ENCODE results near the gene ANO2.

ANO2 gene

DNA sequence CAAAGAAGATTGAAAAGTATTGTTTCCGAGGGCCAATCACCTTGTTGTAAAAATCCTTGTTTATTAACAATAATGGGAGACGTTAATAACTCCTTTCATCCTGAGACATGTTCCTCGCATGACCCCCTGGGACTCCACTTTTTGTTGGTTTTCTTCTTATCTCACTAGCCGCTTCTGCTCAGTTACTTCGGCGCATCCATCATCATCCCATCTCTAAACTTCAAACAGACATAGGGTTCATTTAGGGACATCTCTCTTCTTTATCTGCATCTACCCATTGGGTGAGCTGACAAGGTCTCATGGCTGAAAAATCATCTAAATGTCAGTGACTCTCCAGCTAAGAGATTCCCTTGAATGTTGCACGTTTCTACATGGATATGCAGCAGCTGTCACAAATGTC lies 252.2 kb downstream of the ANO2 start:
- Mint-ChIP-seq H3K4me3 (no peak overlapping the region), H3K27ac (no peak overlapping the region), H3K4me1 (no peaks in the 10 kb centered on the region), H3K9me3 (peaks cover 21% of the 10 kb centered on the region), H3K36me3 (ENCODE audit: low read depth) (no peaks in the 10 kb centered on the region), H3K27me3 (ENCODE audit: low read depth, poor library complexity) (peaks cover 14% of the 10 kb centered on the region)
- DNase-seq: no peak
- TF ChIP-seq, protein P1, sequence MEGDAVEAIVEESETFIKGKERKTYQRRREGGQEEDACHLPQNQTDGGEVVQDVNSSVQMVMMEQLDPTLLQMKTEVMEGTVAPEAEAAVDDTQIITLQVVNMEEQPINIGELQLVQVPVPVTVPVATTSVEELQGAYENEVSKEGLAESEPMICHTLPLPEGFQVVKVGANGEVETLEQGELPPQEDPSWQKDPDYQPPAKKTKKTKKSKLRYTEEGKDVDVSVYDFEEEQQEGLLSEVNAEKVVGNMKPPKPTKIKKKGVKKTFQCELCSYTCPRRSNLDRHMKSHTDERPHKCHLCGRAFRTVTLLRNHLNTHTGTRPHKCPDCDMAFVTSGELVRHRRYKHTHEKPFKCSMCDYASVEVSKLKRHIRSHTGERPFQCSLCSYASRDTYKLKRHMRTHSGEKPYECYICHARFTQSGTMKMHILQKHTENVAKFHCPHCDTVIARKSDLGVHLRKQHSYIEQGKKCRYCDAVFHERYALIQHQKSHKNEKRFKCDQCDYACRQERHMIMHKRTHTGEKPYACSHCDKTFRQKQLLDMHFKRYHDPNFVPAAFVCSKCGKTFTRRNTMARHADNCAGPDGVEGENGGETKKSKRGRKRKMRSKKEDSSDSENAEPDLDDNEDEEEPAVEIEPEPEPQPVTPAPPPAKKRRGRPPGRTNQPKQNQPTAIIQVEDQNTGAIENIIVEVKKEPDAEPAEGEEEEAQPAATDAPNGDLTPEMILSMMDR (IDR thresholded peaks at IDR 0.05): no peak

DNA sequence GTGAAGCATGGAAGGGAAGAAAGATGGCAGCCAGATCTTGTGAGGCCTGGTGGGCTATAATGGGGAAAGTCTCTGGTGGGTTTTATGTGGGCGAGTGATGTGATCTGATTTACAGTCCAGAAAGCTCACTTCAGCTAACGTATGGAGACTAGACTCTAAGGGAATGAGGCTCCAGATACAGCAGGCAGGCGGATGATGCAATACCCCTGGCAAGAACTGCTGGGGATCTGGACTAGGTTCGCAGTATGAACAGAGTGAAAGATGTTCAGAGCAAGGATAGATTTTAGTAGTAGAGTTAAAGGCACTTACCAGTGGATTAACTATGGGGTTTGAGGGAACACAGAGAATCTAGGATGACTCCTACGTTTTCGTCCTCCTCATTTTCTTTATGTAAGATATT lies 253.1 kb downstream of the ANO2 start:
- Mint-ChIP-seq H3K4me1 (no peaks in the 10 kb centered on the region), H3K4me3 (no peak overlapping the region), H3K9me3 (peaks cover 18% of the 10 kb centered on the region), H3K27me3 (ENCODE audit: low read depth, poor library complexity) (peaks cover 14% of the 10 kb centered on the region), H3K27ac (no peak overlapping the region), H3K36me3 (ENCODE audit: low read depth) (no peaks in the 10 kb centered on the region)
- TF ChIP-seq, protein P1 (IDR thresholded peaks at IDR 0.05): no peak
- DNase-seq: no peak

DNA sequence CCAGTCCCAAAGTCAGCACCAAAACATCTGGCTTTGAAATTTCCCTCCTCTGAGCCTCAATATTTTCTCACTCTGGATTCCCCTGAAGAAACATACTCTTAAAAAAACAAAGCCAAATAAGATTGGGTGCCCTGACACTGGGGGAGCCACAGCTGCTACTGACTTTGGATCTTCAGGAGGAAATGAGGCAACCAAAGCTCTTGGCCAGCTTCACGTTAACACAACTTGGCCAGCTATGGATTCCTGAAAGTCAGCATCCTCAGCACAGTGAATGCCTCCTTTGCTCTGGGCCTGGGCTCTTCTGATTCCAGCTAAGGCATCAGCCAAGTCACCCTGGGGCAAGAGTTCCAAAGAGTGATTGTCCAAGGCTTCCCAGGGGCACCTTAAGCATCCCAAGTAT lies 254.8 kb downstream of the ANO2 start:
- peaks cover 16% of the 10 kb centered on the region for H3K27me3 Mint-ChIP-seq (ENCODE audit: low read depth, poor library complexity)
- H3K4me1 Mint-ChIP-seq: no peaks in the 10 kb centered on the region
- H3K27ac Mint-ChIP-seq: no peak overlapping the region
- DNase-seq: no peak
- H3K9me3 Mint-ChIP-seq: peaks cover 4% of the 10 kb centered on the region
- H3K36me3 Mint-ChIP-seq (ENCODE audit: low read depth): no peaks in the 10 kb centered on the region
- no peak overlapping the region for H3K4me3 Mint-ChIP-seq
- TF ChIP-seq, protein P1 (IDR thresholded peaks at IDR 0.05): no peak

DNA sequence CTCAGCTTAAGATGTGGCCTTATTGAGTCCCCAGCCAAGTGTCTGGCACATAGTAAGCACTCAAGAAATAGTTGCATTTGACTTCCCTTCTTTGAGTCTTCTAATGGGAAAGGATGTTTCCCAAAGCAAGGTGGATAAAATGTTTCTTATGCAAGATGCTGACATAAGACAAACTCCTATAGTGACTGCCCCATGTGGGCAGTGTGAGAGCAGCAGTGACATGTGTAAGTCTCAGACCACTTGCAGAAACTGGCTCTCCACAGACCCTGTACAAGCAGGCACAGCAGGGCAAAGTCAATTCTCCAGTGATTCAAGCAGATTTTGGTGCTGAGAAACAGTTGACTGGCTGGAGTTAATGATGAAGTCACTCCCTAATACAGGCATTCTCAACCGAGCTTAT lies 255.3 kb downstream of the ANO2 start:
- DNase-seq: no peak
- H3K27me3 Mint-ChIP-seq (ENCODE audit: low read depth, poor library complexity): peaks cover 16% of the 10 kb centered on the region
- TF ChIP-seq, protein P1 (IDR thresholded peaks at IDR 0.05): peak; percentile 8
- no peaks in the 10 kb centered on the region for H3K9me3 Mint-ChIP-seq
- no peak overlapping the region for H3K27ac Mint-ChIP-seq
- H3K4me1 Mint-ChIP-seq: no peaks in the 10 kb centered on the region
- H3K36me3 Mint-ChIP-seq (ENCODE audit: low read depth): no peaks in the 10 kb centered on the region
- H3K4me3 Mint-ChIP-seq: no peak overlapping the region

DNA sequence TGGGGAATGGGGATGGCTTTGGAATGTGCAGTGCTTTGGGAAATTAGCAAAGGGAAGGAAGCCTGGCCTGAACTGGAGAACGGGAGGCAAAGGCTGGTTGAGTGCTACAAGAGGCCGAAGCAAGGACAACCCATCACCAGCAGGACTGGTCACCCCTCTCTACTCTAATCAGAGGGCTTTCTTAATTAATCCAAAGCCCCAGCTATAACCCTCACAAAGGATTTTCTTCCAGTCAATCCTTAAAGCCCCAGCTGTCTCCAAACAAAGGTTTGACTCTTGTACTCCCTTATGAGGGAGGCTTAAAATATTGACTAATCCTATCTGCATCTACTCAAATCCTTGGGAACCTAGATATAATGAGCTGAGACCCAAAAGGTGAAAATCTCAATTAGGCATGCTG lies 256.8 kb downstream of the ANO2 start:
- H3K9me3 Mint-ChIP-seq: no peaks in the 10 kb centered on the region
- no peak overlapping the region for H3K27ac Mint-ChIP-seq
- H3K36me3 Mint-ChIP-seq (ENCODE audit: low read depth): no peaks in the 10 kb centered on the region
- no peak overlapping the region for H3K4me3 Mint-ChIP-seq
- H3K27me3 Mint-ChIP-seq (ENCODE audit: low read depth, poor library complexity): peaks cover 14% of the 10 kb centered on the region
- TF ChIP-seq, protein P1 (IDR thresholded peaks at IDR 0.05): no peak
- H3K4me1 Mint-ChIP-seq: no peaks in the 10 kb centered on the region
- no peak for DNase-seq

DNA sequence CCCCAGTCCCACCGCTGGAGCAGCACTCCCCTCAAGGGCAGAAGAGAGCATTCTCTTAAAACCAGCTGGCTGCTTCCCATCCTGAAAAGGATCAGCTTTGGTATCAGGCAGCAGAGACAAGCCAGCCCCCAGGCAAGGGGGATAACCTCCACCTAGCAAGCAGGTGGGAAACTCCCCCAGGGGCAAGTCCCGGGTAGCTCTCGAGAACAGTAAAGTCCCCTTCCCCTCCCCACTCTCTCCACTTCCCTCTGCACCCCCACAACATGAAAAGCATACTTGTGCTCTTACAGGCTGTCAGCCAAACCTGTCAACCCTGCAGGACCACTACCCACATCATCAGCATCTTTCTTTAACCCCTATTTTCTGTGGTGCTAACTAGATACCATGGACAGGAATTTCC lies 259.1 kb downstream of the ANO2 start:
- TF ChIP-seq, protein P1 (IDR thresholded peaks at IDR 0.05): no peak
- peaks cover 20% of the 10 kb centered on the region for H3K27me3 Mint-ChIP-seq (ENCODE audit: low read depth, poor library complexity)
- no peak for DNase-seq
- no peaks in the 10 kb centered on the region for H3K36me3 Mint-ChIP-seq (ENCODE audit: low read depth)
- H3K9me3 Mint-ChIP-seq: no peaks in the 10 kb centered on the region
- no peaks in the 10 kb centered on the region for H3K4me1 Mint-ChIP-seq
- no peak overlapping the region for H3K27ac Mint-ChIP-seq
- H3K4me3 Mint-ChIP-seq: no peak overlapping the region
